Erythroblast (primary cell): Measurements from ENCODE around the gene GRM7.

Experiments
- GATA1 ChIP-seq: IDR thresholded peaks from 2 replicates; pipeline ENCODE4 v1.6.1; 2011; ENCODE audit warnings: low read depth, mild to moderate bottlenecking, control low read depth, low read length, moderate library complexity
- POLR2A ChIP-seq: IDR thresholded peaks from 2 replicates; pipeline ENCODE4 v1.6.1; 2011; ENCODE audit warnings: mild to moderate bottlenecking, low read length

DNA sequence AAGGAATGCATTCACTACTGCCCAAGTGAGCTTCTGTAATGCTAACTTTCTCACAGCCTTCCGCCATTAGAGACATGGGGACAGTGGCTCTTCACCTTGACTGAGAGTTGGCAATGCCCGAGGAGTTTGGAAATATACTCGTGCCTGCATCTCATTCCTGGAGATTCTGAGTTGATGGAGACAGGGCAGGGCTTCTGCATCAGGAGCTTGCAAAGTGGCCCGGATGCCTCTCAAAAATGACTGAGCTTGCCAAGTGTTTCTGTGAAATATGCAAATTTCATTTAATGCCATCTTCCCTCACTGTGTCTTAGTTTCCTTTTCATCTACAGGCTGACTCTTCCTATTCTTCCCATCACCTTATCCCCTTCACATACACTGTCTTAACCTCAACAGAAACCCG lies 346.2 kb downstream of the GRM7 start:
- TF ChIP-seq POLR2A (no peak), GATA1 (no peak)
